Activated CD4-positive, alpha-beta T cell treated with anti-CD3 and anti-CD28 coated beads, Interleukin-2, amount 50 U/mL, for 1 hour (primary cell): ENCODE data around the gene CSNK2A1.
"Not testable (repeated sequence)": the region's sequence is repeated elsewhere in the genome, so short reads cannot be mapped to it uniquely, and the experiment has no call there.

ENCODE experiments used
- DNase-seq: peaks from one replicate; pipeline ENCODE4 v3.0.0-alpha.2; 2020

CSNK2A1 gene

DNA sequence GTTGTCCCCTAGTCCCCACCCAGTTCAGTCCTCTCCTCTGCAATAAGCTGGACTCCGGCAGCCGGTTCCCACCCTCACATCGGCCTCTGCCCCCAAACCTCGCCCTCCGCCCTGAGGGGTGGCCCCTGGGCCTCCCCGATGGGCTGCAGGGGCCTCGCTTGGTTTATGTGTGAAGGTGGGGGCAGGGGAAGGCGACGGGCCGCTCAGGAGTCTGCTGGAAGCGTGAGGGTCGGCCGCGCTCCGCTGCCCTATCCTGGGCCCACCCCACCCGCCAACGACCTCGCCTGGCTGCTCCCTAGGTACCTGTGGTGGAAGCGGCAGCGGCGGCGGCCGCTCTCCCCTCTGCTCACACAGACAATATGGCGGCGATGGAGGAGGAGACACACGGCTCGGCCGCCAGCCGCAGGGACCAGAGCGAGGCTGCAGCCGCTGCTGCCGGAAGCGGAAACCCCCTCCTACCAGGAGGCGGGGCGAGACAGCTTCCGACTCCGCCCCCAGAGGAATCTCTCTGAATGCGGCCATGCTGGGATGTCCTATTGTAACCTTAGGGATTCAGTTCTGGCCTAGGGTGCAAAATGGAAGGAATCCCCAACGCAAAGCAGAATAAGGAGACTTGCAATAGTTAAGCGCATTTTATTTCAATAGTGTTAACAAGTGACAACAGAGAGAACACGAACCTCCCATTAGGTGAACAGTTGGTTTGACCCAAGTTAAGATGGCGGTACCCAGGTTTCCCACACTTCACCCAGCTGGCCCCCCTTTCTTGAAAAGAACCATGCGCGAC, at the start of gene CSNK2A1:
Gene CSNK2A1, minus strand, starts transcription at position 422 of the 784 bp plus-strand sequence. CDS start 35,239 bp downstream, outside the sequence.
- peak; percentile 96 for DNase-seq

DNA sequence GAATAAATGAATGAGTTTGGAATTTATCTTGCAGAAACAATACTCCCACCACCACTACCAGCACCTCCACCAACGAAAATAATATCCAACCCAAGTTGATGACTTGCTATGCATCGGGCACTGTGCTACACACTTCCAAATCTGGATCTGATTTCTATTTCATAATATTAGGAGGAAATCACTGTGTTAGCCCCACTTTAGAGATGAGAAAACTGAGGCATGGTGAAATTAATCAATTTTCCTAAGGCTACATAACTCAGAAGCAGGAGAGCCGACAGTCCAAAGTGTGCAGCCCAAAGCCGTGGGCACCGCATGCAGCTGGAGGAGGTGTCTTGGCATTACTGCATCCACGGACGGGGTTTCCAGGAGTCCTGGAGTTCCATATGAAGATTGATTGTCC, 48.9 kb upstream of the CSNK2A1 start:
- DNase-seq: no peak

DNA sequence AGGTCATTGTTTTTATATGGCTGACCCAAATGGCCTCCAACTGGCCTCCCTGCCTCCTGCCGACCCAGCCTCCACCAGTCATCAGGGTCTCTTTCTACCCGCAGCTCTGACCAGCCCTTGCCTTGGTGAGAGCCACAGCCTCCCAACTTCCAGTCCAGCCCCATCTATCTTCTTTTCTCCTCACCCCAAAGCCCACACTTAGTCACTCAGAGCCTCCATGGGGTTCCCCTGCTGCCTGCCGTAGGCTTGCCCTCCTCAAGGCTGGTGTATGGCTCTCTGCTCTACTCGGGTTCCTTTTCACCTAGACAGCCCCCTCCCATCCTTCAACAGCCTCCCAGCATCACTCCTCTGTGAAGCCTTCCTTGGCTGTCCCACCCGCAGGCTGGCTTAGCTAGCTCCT, 48.4 kb upstream of the CSNK2A1 start:
- no peak for DNase-seq

DNA sequence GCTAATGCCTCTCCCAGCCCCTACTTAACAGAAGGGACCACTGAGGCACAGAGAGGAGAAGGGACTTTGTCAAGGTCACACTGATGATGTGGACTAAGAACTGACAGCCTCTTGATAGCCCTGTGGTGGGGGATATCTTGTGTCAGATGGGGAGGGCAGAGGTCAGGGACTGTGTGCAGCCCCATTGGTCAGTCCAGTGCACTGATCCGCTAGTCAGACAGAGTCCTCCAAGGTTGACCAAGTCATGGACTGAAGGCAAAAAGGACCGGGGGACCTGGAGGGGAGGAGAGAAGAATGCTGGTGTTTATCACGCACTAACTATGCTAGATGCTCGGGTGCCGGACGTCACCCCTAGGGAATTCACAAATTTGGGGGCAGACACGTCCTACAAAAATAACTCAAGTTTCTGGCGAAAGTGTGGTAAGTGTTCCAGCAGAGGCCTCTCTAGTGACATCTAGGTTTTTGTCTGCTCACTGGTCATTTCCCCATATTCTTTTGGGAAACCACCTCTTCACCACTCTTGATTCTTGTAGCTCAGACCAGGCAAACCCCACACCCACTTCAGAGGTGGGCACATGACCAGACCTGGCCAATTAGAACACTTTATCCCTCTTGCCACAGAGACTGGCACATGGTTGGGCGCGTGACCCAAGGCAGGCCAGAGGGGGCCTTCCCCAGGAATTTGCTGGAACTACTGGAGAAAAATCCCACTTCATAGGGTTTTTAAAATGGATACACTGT, 45.5 kb upstream of the CSNK2A1 start:
- no peak for DNase-seq

DNA sequence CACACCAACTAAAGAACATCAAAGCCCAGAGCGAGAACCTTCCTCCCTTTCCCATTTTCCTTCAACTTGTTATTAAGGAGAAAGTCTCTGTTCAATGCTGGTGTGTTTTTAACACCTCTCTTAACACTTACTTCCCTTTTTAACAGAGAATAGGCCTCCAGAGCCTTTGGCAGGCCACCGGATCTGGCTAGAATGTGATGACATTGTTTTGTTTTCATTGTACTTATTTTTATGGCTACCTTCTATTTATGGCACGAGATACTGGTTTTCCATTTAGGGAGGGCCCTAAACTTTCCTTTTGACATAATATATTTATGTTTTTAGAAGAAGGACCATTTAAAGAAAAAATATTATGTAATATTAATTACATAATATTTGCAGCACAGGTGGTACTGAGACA, 44.9 kb upstream of the CSNK2A1 start:
- no peak for DNase-seq

DNA sequence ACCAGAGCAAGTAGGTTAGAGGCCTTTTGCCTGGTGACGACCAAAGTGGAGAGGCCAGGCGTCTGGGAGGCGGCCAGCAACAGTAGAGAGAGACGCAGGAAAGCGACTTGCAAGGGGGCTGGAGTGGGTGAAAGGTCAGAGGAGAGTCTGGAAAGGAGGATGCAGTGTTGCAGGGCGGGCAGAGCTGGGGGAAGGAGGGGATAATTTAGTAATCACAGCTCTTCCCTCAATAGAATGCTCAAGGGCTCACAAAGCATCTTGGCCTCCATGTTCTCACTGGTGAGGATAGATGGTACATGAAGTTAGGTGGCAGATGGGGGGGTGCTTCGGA, 41.3 kb upstream of the CSNK2A1 start:
- DNase-seq: no peak

DNA sequence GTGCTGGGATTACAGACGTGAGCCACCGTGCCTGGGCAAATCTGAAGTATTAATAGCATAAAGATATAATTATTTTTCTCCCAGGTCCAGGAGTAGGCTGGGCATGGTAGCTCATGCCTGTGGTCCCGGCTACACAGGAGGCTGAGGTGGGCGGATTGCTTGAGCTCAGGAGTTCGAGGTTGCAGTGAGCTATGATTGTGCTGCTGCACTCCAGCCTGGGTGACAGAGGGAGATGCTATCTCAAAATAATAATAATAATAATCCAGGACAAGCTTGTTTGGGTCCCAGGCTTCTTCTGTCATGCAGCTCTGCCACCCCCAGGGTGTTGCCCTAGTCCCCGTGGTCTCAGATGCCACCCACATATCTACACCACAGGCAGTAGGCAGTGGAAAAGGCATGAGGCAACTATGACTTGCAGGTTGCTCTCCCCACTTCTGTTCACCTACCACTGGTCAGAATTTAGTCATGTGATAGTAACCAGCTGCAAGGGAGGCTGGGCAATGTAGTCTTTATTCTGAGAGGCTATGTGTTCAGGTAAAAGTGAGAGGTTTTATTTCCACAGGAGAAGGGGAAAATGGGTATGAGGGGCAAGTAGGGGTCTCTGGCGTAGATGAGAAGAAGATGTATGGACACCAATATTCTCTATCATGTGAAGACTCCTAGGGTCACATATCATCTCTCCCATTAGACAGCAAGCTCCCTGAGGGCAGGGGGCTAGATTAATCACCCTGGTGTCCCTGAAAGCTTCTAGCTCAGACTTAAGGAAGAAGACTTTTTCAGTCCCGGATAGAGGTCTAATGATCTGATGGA, 40.8 kb upstream of the CSNK2A1 start:
- DNase-seq: no peak

DNA sequence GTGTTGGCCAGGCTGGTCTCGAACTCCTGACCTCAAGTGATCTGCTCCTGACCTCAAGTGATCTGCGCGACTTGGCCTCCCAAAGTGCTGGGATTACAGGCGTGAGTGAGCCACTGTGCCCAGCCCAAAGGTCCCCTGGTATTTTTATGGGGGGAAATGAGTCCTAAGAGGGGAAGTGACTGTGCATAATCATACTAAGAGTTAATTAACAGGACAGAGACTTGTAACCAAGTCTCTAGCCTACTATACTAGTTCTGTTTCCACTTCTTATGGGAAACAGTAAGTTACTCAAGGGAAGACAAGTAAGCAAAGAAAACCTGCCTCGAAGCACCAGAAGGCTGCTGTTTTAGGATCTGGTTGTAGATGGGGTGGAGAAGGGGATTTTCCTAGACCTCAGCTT, 38.6 kb upstream of the CSNK2A1 start:
- DNase-seq: no peak

DNA sequence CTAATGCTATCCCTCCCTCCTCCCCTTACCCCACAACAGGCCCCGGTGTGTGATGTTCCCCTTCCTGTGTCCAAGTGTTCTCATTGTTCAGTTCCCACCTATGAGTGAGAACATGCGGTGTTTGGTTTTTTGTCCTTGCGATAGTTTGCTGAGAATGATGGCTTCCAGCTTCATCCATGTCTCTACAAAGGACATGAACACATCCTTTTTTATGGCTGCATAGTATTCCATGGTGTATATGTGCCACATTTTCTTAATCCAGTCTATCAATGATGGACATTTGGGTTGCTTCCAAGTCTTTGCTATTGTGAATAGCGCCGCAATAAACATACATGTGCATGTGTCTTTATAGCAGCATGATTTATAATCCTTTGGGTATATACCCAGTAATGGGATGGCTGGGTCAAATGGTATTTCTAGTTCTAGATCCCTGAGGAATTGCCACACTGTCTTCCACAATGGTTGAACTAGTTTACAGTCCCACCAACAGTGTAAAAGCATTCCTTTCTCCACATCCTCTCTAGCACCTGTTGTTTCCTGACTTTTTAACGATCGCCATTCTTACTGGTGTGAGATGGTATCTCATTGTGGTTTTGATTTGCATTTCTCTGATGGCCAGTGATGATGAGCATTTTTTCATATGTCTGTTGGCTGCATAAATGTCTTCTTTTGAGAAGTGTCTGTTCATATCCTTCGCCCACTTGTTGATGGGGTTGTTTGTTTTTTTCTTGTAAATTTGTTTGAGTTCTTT, 35.5 kb upstream of the CSNK2A1 start:
- not testable (repeated sequence) for DNase-seq

DNA sequence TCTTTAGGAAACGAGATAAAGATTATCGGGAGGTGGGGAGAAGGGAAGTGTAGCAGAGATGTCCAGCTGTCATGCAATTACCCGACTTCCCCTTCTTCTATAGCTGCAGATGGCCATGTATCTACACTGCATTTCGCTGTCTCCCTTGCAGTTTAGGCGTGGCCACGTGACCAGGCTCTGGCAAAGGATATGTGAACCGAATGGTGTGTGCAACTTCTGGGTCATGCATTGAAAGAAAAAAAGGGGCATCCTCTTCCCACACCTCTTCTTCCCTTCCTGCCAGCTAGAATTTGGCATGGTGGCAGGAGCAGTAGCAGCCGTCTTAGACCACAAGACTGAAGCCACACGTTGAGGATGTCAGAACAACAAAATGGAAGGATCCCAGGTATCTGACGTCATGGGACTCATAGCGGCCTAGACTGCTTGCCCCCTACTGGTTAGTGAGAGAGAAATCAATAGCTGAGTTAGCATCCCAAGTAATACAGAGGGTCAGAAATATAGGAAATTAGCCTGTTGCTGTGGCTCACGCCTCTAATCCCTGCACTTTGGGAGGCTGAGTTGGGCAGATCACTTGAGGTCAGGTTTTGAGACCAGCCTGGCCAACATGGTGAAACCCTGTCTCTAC, 33.7 kb upstream of the CSNK2A1 start:
- no peak for DNase-seq

DNA sequence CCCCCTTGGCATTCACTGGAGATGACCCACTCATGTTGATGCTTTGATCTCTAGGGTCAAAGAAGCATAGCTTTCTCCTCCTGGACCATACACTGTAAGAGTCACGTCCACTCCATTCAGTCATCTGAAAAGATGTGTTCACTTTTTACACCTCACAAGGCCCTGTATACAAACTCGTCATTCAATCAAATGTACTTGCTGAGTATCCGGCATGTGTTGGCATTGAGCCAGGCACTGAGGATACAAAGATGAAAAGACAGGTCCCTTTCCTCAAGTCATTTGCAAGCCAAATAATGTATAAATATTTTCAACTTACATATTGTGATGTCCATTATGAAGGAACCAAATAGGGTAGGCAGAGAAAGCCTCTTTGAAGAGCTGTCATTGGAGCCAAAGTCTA, 32.6 kb upstream of the CSNK2A1 start:
- DNase-seq: no peak

DNA sequence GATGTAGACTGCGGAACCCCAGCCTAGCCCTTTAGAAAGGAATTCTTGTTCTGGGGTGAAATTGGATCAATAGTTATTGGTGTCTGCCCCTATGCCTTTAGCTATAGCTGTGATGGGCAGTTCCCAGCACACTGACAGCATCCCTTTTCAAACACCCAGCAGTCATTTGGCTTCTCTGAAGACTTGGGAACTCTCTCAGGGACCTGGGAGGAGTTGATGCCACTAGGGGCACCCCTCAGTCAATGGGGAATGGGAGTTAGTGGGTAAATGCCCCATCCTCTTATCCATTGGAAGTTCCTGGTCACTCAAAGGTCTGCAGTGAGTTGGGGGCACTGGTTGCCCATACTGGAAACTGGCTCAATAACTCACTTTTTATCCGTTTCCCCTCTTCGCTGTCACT, 31.6 kb upstream of the CSNK2A1 start:
- no peak for DNase-seq

DNA sequence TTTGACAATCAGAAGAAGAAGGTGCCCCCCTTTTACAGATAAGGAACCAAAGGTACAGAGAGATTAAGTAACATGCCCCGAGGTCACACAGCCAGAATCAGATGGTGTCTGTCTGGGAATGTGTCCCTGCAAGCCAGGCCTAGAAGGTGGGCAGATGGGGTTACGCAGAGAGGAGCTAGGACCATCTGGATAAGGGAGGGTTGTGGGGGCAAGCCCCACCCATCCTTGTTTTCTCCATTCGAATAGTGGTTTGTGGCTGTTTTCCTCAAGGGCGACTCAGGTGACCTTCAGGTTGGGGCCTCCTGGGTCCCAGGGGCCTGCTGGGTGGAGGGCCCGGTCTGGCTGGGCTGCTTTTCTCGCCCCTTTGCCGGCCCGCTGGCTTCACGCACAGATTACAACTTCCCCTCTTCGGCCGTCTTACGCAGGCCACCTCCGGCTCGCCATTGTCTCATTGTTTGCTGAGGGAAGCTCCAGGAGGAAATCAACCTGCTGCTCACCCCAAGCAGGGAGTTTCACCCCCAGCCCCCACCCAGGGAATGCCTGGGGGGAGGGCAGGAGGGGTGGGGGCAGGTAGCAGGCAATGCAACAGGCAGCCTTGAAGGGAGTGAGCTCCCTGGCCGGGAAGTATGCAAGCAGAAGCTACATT, 30.8 kb upstream of the CSNK2A1 start:
- DNase-seq: no peak

DNA sequence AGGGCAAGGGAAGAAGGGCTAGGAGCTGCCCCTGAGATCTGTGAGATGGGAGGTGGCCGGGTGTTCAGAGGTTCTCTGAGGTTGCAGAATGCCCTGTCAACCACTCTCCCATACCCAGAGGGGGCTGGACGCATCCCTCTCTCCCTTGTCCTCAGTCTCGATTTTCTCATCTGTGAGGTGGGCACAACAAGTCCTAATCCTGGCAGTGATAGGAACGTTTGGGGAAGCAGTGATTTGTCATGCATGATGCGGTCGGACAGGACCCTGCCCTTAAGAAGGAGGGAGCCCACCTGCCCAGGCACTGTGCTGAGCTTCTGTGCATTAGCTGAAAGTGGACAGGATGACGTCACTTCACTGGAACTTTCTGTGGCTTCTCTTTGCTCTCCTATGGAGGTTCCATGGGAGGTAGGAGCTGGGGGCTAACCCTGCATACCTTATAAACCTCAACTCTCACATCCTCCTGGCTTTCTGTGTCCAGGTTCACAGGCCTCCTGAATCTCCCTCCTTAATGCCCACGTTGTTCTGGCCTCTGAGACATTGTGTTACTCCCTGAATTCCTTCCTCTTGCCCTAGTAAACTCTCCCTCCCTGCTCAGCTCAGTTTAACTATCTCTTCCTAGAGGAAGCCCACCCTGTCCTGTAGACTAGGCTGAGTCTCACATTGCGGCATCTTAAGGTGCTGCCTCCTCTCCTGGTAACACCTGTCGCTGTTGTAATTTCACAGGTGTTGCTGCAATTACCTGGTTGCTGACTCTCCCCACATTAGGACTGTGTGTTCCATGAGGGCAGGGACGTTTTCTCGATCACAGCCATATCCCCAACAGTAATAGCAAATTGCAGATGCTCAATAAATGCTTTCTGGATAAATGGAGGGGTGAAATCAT, 30.1 kb upstream of the CSNK2A1 start:
- DNase-seq: no peak

DNA sequence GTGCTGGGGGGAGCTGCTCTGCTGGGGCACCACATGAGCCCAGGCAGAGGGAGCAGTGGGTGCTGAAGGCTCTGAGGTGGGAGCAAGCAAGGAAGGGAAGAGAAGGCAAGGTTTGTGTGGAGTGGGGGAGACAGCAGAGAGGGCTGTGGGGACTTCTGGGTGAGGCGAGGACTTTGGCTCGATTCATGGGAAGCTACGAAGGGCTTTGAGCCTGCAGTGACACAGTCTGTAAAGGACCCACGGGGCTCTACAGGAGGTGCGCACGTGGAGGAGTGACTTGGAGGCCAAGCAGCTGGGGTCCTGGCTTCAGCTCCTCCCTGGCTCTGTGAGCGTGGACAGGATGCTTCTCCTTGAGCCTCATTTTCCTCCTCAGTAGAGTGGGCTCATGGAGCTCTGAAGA, 29.1 kb upstream of the CSNK2A1 start:
- no peak for DNase-seq

DNA sequence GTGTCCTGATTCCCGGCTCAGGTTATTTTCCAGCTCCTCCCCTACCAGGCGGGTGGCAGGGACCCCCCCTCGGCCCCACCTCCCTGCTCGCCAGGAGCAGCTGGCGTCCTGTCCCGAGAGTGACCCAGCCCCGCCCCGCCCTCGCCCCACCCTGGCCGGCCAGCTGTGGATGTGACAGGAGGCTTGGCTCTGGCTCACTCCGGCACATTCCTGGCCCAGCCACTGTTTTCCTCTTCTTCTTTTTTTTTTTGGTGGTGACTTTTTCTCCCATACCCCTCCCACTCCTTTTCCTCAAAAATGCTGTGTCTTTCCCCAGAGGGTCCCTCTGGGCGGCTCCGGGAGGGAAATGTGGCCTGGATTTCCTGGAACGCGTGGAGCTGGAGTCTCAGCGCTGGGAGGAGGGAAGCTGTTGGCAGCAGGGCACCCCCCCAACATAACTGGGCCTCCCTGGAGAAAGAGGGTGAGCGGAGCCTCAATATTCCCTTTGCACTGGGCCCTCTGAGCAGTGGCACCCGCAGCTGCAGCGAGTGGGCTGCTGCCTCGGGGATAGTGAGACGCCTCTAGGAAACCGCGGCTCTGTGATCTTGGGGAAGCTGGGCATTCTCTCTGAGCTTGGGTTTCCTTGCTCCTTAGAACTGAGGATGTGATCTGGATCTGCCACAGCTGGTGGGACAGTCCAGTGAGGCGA, 28.3 kb upstream of the CSNK2A1 start:
- DNase-seq: no peak

DNA sequence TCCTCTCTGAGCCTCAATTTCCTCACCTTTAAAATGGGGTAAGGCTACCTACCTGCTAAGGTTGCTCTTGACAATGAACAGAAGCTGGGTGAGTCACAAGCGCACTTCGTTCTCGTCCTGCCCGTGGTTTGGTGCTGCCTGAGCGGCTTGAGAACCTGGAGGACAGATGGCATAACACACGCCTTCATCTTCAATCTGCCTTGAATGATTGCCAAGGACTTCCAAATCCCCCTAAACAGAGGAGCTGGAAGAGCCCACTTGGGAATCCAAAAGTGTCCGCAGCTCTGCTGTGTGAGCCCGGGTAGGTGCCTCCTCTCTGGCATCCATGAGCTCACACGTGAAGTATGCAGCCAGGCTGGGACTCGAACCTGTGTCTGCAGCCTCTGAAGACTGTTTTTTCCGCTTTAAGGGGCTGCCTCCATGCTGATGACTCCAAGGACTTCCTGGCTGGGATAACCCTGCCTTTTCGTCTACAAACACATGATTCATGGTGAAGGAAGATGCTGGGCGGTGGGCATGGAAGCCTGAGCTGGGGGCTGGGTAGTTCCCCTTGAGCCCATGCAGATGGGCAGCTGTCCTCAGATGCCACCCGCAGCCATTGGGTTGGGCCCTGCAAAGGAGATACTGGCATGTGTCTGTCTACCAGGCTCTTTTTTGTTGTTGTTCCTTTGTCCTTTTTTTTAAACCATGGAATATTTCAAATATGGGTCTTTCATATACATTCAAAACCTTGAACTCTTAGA, 25.3 kb upstream of the CSNK2A1 start:
- DNase-seq: no peak

DNA sequence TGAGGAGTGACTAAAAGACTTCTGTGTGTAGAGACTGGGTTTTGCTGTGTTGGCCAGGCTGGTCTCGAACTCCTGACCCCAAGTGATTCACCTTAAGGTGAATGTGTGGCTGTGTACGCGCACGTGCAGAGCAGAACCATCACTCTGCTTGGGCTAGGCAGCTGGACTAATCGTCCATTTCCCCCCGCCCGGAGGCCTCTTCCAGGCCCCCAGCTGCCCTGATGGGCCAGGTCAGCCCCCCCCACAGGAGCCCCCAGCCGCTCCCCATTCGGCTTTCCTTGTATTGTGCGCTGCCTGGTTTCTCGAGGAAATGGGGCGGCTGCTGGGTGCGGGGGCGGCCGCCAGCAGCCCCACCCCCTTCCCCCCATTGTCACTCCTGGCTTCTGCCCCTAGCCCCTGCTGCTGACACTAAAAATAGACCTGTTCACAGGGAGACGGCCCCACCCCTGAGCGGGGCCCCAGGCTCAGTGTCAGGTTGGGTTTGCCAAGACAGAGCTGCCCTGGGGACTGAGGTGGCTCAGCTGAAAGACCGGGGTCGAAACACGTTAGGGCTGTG, 24.6 kb upstream of the CSNK2A1 start:
- no peak for DNase-seq

DNA sequence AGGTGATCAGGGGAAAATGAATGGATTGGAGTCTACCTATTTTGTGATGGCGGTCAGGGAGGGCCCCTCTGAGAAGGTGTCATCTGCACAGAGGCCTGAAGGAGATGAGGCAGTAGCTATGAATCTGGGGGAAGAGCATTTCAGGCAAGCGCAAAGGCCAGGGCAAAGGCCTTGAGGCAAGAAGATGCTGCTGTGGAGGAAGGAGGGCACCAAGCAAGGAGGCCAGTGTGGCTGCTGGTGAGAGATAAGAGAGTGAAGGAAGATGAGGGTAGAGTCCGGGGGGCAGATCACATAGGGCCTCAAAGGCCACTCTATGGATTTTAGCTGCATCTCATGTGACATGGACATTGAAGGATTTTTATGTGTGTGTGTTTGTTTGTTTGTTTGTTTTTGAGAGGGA, 20.6 kb upstream of the CSNK2A1 start:
- DNase-seq: no peak
